ENCODE measurements around the gene MEGF6. TPM values are rescaled to one million over a fixed set of nuclear protein-coding genes. Genes with fewer than 3 reads are reported as not detected.

Gene MEGF6
- total and polyA plus RNA-seq, 2 donors (not counting 3 experiments of a cell fraction or from before 2014, with no cell fraction given) = 22.5 to 63.7 TPM

GRCh38 chr1:3578906-3579305 is 32.4 kb downstream of the MEGF6 start:
- Histone ChIP-seq H3K36me3 (ENCODE audit: control insufficient read depth in 2 of 2, extremely low read depth in 1 of 2, insufficient read depth in 2 of 2, low read length in 2 of 2) (peaks cover 0 to 1% of the 10 kb centered on the region in 2 experiments), H3K79me2 (ENCODE audit: control insufficient read depth, insufficient read depth, low read length) (no peaks in the 10 kb centered on the region), H3K4me1 (ENCODE audit: control insufficient read depth, extremely low read depth, insufficient read depth, low read length) (no peaks in the 10 kb centered on the region), H4K20me1 (replicated peaks; ENCODE audit: control insufficient read depth, extremely low read depth, insufficient read depth, low read length) (no peaks in the 10 kb centered on the region), H3K27me3 (ENCODE audit: control insufficient read depth in 2 of 2, insufficient read depth in 2 of 2, low read length in 2 of 2) (no peaks in the 10 kb centered on the region), H3K27ac (ENCODE audit: insufficient read depth, low read depth, low read length) (no peak overlapping the region), H3K4me3 (replicated peaks in 1 of 3; ENCODE audit: insufficient read depth in 1 of 3, low read depth in 1 of 3, low read length in 3 of 3) (no peak overlapping the region), H3K4me2 (ENCODE audit: insufficient read depth, low read length) (no peak overlapping the region), H3K9me1 (replicated peaks; ENCODE audit: control insufficient read depth, extremely low read depth, insufficient read depth, low read length) (no peaks in the 10 kb centered on the region), H2AFZ (ENCODE audit: low read depth, low read length) (no peak overlapping the region), H3K9me3 (replicated peaks; ENCODE audit: control insufficient read depth, insufficient read depth, low read length) (no peaks in the 10 kb centered on the region), H3K9ac (replicated peaks; ENCODE audit: extremely low read depth, insufficient read depth, low read length) (no peak overlapping the region)
- DNase-seq (ENCODE audit: low read depth, low spot score) = no peak
- ChIA-PET CTCF (interaction anchor here (0.9 to 2.4 kb wide), 3 partner anchors 14 to 146 kb away, joined by 3 to 5 read pairs (median 3); no protein-coding TSS in a partner anchor), POLR2A (no interaction called here)
- BruUV-seq (replicated peaks) = no TSS peak
- TF ChIP-seq MYC (IDR thresholded peaks at IDR 0.05; ENCODE audit: low read depth, low read length) (no peak), JUN (IDR thresholded peaks at IDR 0.05; ENCODE audit: borderline replicate concordance, insufficient read depth, insufficient read length, low read depth) (no peak), POLR2A (IDR thresholded peaks at IDR 0.05; ENCODE audit: low read depth, low read length) (no peak), MAX (IDR thresholded peaks at IDR 0.05; ENCODE audit: insufficient read depth, insufficient read length) (no peak), GATA2 (IDR thresholded peaks at IDR 0.05; ENCODE audit: insufficient read depth, insufficient read length, low read depth, low read length) (no peak), FOS (IDR thresholded peaks at IDR 0.05; ENCODE audit: borderline replicate concordance, insufficient read depth, low read length) (no peak), POLR2AphosphoS5 (IDR thresholded peaks at IDR 0.05; ENCODE audit: insufficient read depth, low read depth, low read length) (no peak), CTCF (IDR thresholded peaks at IDR 0.05; ENCODE audit: extremely low read depth in 1 of 2, insufficient read depth in 1 of 2, low read depth in 1 of 2, low read length in 2 of 2) (no peak), EZH2 (IDR thresholded peaks at IDR 0.05; ENCODE audit: borderline replicate concordance, low read depth, low read length, severe bottlenecking) (no peak)
- FAIRE-seq = no peak
- intact Hi-C loops (cut with micrococcal nuclease) (no loop called here), dilution Hi-C loops (cut with MboI; ENCODE audit: extremely low pct_ligation_motif_present, low sequenced_read_pairs) (no loop called here)

Measured in endothelial cell of umbilical vein (primary cell).